Activated naive CD8-positive, alpha-beta T cell treated with anti-CD3 and anti-CD28 coated beads, Interleukin-2, amount 50 U/mL, for 16 hours (primary cell): ENCODE measurements around the gene OPCML.

Experiments used
- DNase-seq: peaks from one replicate; pipeline ENCODE4 v3.0.0-alpha.2; 2020; ENCODE audit warnings: low read depth, low spot score

OPCML gene

GRCh38 chr11:132745306-132745705 lies 787.0 kb downstream of the OPCML start:
- no peak for DNase-seq

- no peak for DNase-seq
Observed at GRCh38 chr11:132744771-132745170, 787.5 kb downstream of the OPCML start.

- DNase-seq = no peak
Observed at GRCh38 chr11:132743601-132744000, 788.7 kb downstream of the OPCML start.

GRCh38 chr11:132742929-132743328 lies 789.4 kb downstream of the OPCML start:
- DNase-seq = no peak

GRCh38 chr11:132734217-132734616 lies 798.1 kb downstream of the OPCML start:
- DNase-seq = no peak

- DNase-seq = no peak
Observed at GRCh38 chr11:132728026-132728425, 804.3 kb downstream of the OPCML start.

- no peak for DNase-seq
Observed at GRCh38 chr11:132721526-132721925, 810.8 kb downstream of the OPCML start.

- DNase-seq = no peak
Observed at GRCh38 chr11:132719684-132720083, 812.6 kb downstream of the OPCML start.

GRCh38 chr11:132718711-132719671 lies 813.3 kb downstream of the OPCML start:
- DNase-seq = no peak

GRCh38 chr11:132717824-132718223 lies 814.5 kb downstream of the OPCML start:
- DNase-seq = no peak

GRCh38 chr11:132716037-132716436 lies 816.3 kb downstream of the OPCML start:
- DNase-seq = no peak

GRCh38 chr11:132714859-132715440 lies 817.4 kb downstream of the OPCML start:
- DNase-seq = no peak

GRCh38 chr11:132712466-132712865 lies 819.8 kb downstream of the OPCML start:
- DNase-seq = no peak

GRCh38 chr11:132704781-132705375 lies 827.4 kb downstream of the OPCML start:
- no peak for DNase-seq

GRCh38 chr11:132692891-132693290 lies 839.4 kb downstream of the OPCML start:
- DNase-seq = no peak

GRCh38 chr11:132691848-132692550 lies 840.3 kb downstream of the OPCML start:
- DNase-seq = no peak

GRCh38 chr11:132686886-132687285 lies 845.4 kb downstream of the OPCML start:
- DNase-seq = no peak

- no peak for DNase-seq
Observed at GRCh38 chr11:132685174-132685611, 847.1 kb downstream of the OPCML start.

GRCh38 chr11:132683602-132684001 lies 848.7 kb downstream of the OPCML start:
- no peak for DNase-seq

- DNase-seq = no peak
Observed at GRCh38 chr11:132681971-132682370, 850.3 kb downstream of the OPCML start.

GRCh38 chr11:132680584-132680983 lies 851.7 kb downstream of the OPCML start:
- no peak for DNase-seq

GRCh38 chr11:132674151-132674550 lies 858.1 kb downstream of the OPCML start:
- no peak for DNase-seq
